Uterus (tissue), 2 donors: ENCODE results near the gene DOCK4.

Experiments used
- CTCF ChIP-seq, 4 experiments: fragments of 200-600 bp in 2 of 4; fragments of 450-650 bp in 2 of 4; sonication (generic) in 2 of 4; IDR thresholded peaks; one replicate each; pipeline ENCODE4 v1.5.1; 2016 to 2019; ENCODE audit warnings: antibody characterized with exemption in 4 of 4, mild to moderate bottlenecking in 2 of 4, moderate library complexity in 1 of 4
- POLR2A ChIP-seq, 2 donors: fragments of 450-650 bp; IDR thresholded peaks; one replicate each; pipeline ENCODE4 v1.6.1; 2016; ENCODE audit warnings: antibody characterized with exemption in 2 of 2, mild to moderate bottlenecking in 1 of 2, moderate library complexity in 1 of 2

DNA sequence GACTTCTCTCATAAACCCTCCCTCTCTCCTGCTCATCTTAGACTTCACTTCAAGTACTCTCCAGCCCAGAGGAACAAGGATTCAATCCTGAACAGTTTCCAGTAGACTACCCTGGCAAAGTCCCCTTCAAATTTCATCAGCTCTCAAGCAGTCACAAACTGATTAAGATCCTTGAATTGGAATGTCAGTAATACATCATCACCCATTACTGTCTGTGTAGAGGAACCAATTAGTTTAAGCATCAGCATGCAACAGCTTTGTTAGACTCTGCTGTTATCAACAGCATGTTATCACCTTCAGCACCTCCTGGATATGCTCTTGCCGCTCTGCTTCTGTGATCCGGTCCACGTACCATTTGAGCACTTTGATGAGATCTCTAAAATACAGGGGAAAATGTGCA, 336.9 kb downstream of the DOCK4 start:
- TF ChIP-seq CTCF (IDR thresholded peaks at IDR 0.05) (no peak), POLR2A (IDR thresholded peaks at IDR 0.05) (no peak)
